Osteocyte (in vitro differentiated cells): ENCODE data around the gene L2HGDH. TPM values are rescaled to one million over a fixed set of nuclear protein-coding genes. Genes with fewer than 3 reads are reported as not detected.
A peak's percentile ranks its signal among the peaks of the same experiment; 100 is the strongest.

Source experiments
- DNase-seq: peaks from one replicate; pipeline ENCODE4 v3.0.0; 2021; ENCODE audit warnings: mixed read lengths; ENCODE audit not compliant: unreplicated experiment; ENCODE audit errors: extremely low spot score
- H3K27ac Mint-ChIP-seq: one replicate; pipeline ENCODE4 v1.8.0; 2021; ENCODE audit warnings: mild to moderate bottlenecking, mixed read lengths; ENCODE audit not compliant: unreplicated experiment
- H3K27me3 Mint-ChIP-seq: one replicate; pipeline ENCODE4 v1.8.0; 2021; ENCODE audit warnings: mixed read lengths; ENCODE audit not compliant: unreplicated experiment
- H3K36me3 Mint-ChIP-seq: one replicate; pipeline ENCODE4 v1.8.0; 2021; ENCODE audit warnings: mixed read lengths; ENCODE audit not compliant: unreplicated experiment
- H3K4me1 Mint-ChIP-seq: one replicate; pipeline ENCODE4 v1.8.0; 2021; ENCODE audit warnings: mixed read lengths; ENCODE audit not compliant: unreplicated experiment
- H3K4me3 Mint-ChIP-seq: one replicate; pipeline ENCODE4 v1.8.0; 2021; ENCODE audit warnings: mild to moderate bottlenecking, moderate library complexity, mixed read lengths; ENCODE audit not compliant: unreplicated experiment
- H3K9me3 Mint-ChIP-seq: one replicate; pipeline ENCODE4 v1.8.0; 2021; ENCODE audit warnings: mixed read lengths; ENCODE audit not compliant: unreplicated experiment
- total RNA-seq: library from RNA; stranded (reverse); gene quantifications from 2 replicates; pipeline ENCODE4 v1.2.1, GENCODE V29; 2021
- TF ChIP-seq, protein P1 (sequence below): fragments of 200-600 bp; sonication (generic); IDR thresholded peaks from 2 replicates; pipeline ENCODE4 v1.5.0; 2021; ENCODE audit warnings: antibody characterized with exemption, mild to moderate bottlenecking, moderate library complexity

Gene L2HGDH
- total RNA-seq, 1 donor from 2014 or later, result 4.2 TPM

DNA sequence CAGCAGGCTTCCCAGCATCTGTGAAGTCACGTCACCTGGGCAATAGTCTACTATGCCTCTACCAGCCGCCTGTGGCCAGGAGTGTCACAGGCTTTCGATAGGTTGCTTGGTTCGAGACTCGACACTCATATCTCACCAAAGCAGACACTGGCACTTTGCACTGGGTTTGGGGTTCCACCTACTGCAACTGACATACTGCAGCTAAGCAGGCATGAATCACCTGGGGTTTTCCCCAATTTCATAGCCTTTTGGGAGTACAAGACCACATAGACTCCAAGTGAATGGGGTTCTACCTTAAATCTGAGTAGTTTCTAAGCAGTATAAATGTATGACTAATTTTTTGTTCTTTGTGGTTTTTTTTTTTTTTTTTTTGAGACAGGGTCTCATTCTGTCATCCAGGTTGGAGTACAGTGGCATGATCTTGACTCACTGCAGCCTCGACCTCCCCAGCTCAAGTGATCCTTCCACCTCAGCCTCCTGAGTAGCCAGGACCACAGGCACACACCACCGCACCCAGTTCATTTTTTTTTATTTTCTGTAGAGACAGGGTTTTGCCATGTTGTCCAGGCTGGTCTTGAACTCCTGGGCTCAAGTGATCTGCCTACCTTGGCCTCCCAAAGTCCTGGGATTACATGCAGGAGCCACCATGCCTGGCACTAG is 32.2 kb upstream of the L2HGDH start:
- H3K4me3 Mint-ChIP-seq, result peak overlapping the region; percentile 16
- H3K36me3 Mint-ChIP-seq, result no peaks in the 10 kb centered on the region
- TF ChIP-seq, protein P1, sequence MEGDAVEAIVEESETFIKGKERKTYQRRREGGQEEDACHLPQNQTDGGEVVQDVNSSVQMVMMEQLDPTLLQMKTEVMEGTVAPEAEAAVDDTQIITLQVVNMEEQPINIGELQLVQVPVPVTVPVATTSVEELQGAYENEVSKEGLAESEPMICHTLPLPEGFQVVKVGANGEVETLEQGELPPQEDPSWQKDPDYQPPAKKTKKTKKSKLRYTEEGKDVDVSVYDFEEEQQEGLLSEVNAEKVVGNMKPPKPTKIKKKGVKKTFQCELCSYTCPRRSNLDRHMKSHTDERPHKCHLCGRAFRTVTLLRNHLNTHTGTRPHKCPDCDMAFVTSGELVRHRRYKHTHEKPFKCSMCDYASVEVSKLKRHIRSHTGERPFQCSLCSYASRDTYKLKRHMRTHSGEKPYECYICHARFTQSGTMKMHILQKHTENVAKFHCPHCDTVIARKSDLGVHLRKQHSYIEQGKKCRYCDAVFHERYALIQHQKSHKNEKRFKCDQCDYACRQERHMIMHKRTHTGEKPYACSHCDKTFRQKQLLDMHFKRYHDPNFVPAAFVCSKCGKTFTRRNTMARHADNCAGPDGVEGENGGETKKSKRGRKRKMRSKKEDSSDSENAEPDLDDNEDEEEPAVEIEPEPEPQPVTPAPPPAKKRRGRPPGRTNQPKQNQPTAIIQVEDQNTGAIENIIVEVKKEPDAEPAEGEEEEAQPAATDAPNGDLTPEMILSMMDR, result no peak
- DNase-seq, result no peak
- H3K27ac Mint-ChIP-seq, result peak overlapping the region; percentile 92
- no peaks in the 10 kb centered on the region for H3K9me3 Mint-ChIP-seq
- no peaks in the 10 kb centered on the region for H3K27me3 Mint-ChIP-seq
- peaks cover 63% of the 10 kb centered on the region for H3K4me1 Mint-ChIP-seq

DNA sequence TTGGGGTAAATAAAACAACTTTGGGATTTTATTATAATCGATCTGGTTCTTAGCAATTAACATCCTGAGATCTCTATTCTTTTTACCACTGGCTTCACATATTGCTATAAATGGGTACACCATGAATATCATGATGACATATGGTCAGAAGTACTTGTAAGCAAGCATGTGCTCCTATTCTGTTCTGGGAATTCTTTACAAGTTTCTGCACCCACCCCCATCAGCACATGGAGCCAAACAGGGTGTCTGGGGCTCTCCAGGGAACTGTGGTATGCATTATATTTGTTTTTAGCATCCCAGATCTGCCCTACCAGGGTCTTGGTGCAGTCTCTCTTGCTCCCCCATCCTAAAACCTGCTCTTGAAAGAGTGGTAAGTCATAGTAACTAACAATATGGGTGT is 31.4 kb upstream of the L2HGDH start:
- Mint-ChIP-seq H3K9me3 (no peaks in the 10 kb centered on the region), H3K4me3 (no peak overlapping the region), H3K36me3 (no peaks in the 10 kb centered on the region), H3K4me1 (peaks cover 57% of the 10 kb centered on the region), H3K27ac (peak overlapping the region; percentile 92), H3K27me3 (no peaks in the 10 kb centered on the region)
- TF ChIP-seq, protein P1, result no peak
- DNase-seq, result no peak

DNA sequence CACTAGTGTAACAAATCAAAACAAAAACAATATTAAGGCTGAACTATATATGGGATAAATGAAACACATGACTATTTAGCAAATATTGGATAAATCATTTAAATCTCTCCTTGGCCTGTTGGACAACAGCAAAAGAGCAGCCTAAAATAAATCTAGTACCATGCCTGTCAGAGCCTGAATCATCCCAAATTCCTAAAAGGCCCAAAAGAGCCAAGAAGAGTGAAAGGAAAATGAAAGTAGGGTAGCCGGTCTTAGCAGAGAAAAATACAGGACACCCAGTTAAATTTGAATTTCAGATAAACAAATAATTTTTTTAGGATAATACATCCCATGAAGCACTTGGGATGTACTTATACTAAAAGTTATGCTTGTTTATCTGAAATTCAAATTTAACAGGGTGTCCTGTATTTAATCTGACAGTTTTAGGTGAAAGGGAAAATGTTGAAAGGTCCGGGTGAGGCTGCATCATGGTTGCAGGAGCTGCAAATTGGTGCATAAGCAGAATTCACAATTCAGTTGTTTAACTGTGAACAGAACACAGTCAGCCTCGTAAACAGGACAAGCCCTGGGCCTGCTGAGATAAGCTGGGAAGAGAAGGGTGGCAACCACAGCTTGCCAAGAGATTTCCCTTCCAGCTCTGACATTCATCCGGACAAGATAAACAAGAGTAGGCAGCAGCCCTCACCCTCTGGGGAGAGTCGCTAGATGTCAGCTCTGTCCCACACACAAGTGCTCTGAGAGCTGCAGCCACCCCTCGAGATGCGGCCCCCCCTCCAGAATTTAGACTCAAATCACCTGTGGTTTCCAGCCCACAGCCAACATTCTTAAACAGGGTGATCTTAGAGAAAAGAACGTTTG is 30.4 kb upstream of the L2HGDH start:
- TF ChIP-seq, protein P1, result peak; percentile 61
- Mint-ChIP-seq H3K9me3 (no peaks in the 10 kb centered on the region), H3K27me3 (no peaks in the 10 kb centered on the region), H3K36me3 (no peaks in the 10 kb centered on the region), H3K4me3 (peak overlapping the region; percentile 29), H3K4me1 (peaks cover 52% of the 10 kb centered on the region), H3K27ac (peak overlapping the region; percentile 92)
- no peak for DNase-seq

DNA sequence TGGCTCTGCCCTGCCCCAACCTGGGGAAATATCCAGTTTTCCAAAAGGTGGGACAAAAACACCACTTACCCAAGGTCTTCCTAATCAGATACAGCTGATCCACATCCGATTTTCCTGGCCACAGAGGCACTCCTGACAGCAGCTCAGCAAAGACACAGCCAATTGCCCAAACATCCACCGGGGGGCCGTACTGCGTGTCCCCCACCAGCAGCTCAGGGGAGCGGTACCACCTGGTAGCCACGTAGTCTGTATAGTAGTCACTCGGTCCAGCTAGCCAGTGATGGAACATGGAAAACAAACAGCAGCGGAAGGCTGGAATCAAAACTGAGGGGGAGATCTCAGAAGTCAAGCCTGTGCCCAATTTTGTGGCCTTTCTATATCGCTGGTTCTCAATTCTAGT is 28.9 kb upstream of the L2HGDH start:
- Mint-ChIP-seq H3K27me3 (no peaks in the 10 kb centered on the region), H3K4me3 (no peak overlapping the region), H3K27ac (peak overlapping the region; percentile 11), H3K9me3 (no peaks in the 10 kb centered on the region), H3K36me3 (no peaks in the 10 kb centered on the region), H3K4me1 (peaks cover 49% of the 10 kb centered on the region)
- TF ChIP-seq, protein P1, result no peak
- no peak for DNase-seq

DNA sequence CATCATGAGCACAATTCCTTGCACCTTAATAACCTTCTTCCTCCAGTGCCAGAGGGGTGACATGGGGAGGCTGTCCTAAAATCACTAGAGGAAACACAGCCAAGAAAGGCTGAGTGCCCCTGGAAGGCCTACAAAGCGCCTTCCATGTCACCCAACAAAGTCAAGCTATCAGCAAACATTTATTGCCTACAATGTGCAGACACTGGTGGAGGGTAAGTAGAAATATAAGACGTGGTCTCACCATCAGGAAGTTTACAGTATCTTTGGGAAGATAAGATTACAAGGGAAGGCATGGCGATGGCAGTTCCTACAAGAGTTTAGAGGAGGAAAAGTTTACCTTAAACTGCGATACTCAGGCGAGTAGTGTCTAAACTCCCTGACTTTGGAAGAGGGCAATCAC is 28.0 kb upstream of the L2HGDH start:
- Mint-ChIP-seq H3K4me3 (no peak overlapping the region), H3K4me1 (peaks cover 49% of the 10 kb centered on the region), H3K27ac (no peak overlapping the region), H3K9me3 (no peaks in the 10 kb centered on the region), H3K36me3 (peaks cover 1% of the 10 kb centered on the region), H3K27me3 (no peaks in the 10 kb centered on the region)
- DNase-seq, result no peak
- TF ChIP-seq, protein P1, result no peak
